WI38 (cell line): Measurements from ENCODE around the gene RPS6KA3.

Experiments
- H3K4me3 ChIP-seq: 2 replicates; pipeline ENCODE4 v1.5.1; 2011; ENCODE audit warnings: low read depth, mild to moderate bottlenecking, control low read depth, low read length
- TF ChIP-seq, protein P1 (sequence below): IDR thresholded peaks from 2 replicates; pipeline ENCODE4 v1.5.1; 2012; ENCODE audit warnings: low read depth, mild to moderate bottlenecking, control low read depth, low read length

RPS6KA3 gene

DNA sequence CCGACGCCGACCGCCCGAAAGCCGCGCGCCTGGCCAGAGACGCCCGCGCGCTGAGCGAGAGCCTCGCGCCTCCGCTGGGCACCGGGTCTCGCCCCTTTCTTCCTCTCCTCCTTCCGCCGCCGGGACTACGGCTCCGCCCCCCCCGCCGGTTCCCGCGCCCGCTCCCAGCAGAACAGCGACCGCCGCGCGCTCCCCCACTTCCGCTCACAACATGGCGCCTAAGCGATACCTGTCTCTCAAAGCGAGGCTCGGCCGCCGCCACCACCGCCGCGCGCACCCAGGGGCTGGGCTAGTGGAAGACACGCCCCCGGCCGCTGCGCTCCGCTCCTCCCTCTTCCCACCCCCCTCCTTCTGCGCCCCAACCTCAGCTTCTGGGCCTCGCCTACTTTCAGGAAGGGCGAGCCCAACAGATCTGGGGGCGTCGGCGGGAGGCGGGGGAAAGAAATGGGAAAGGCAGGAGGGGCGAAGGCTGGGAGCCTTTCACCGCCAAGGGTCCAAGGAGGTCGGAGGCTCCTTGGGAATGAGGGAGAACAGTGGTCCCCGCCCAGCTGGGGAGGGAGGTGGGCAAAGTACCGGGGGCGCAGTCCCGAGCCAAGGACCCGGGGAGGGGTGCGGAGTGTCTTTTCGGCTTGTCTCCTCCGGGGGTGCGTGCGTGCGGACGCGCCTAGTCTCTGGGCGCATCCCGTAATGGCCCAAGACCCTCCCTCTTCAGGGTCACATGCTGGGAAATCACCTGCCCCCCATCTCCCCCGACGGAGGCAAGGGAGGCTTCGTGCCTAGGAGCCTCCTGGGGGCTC is at the start of gene RPS6KA3:
TSS of gene RPS6KA3 (minus strand) at position 100 of the 797 bp plus-strand sequence. CDS start 277 bp downstream, outside the sequence.
- H3K4me3 ChIP-seq: peak within 1 kb of the TSS; percentile 71
- TF ChIP-seq, protein P1, sequence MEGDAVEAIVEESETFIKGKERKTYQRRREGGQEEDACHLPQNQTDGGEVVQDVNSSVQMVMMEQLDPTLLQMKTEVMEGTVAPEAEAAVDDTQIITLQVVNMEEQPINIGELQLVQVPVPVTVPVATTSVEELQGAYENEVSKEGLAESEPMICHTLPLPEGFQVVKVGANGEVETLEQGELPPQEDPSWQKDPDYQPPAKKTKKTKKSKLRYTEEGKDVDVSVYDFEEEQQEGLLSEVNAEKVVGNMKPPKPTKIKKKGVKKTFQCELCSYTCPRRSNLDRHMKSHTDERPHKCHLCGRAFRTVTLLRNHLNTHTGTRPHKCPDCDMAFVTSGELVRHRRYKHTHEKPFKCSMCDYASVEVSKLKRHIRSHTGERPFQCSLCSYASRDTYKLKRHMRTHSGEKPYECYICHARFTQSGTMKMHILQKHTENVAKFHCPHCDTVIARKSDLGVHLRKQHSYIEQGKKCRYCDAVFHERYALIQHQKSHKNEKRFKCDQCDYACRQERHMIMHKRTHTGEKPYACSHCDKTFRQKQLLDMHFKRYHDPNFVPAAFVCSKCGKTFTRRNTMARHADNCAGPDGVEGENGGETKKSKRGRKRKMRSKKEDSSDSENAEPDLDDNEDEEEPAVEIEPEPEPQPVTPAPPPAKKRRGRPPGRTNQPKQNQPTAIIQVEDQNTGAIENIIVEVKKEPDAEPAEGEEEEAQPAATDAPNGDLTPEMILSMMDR: no peak

DNA sequence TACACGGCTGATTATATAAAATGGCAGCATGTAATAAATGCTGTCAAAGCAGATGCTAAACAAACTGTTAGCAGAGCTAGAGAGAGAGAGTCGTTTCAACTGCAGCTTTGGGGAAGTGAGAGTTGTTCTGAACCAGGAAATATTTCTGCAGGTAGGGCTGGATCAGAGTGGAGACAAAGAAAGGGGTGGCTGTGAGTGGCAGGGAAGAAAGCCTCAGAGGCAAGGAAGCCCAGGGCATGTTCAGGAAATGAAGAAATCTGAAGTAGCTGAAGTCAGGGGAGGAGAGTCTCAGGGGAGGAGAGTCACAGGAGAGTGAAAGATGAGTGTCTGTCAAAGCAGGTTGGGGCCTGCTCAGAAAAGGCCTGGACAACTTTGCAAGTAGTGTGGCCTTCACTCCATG is 48.4 kb upstream of the RPS6KA3 start:
- H3K4me3 ChIP-seq: no peak overlapping the region
- TF ChIP-seq, protein P1: no peak

DNA sequence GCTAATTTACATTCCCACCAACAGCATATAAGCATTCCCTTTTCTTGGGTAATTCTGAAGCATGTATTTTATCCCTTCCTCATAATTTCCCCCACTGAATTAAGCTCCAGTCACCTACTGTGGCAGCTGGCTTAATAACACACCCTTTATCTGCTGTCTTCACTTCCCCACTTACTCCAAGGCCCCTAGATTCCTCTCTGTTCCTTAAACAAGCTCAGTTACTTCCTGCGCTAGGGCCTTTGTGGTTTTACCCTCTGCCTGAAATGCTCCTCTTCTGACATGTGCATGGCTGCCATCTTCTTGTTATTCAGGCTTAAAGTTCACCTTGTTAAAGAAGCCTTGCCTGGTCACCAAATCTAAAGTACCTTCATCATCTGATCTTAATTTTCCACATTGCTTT is 47.2 kb upstream of the RPS6KA3 start:
- H3K4me3 ChIP-seq: no peak overlapping the region
- TF ChIP-seq, protein P1: no peak

DNA sequence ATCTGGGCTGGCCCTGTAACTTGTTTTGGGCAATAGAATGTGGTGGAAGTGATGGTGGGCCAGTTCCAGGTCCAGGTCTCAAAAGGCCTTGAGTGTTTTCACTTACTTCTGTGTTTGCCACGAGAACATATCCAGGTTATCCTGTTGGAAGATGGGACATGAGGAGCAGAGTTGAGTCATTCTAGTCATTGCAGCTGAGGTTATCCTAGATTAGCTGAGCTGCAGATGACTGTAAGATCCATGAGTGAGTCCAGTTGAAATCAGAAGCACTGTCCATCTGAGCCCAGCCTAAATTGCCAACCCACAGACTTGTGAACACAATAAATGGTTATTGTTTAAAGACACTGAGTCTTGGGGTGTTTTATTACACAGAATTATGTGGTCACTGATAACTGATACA is 45.3 kb upstream of the RPS6KA3 start:
- TF ChIP-seq, protein P1: no peak
- no peak overlapping the region for H3K4me3 ChIP-seq

DNA sequence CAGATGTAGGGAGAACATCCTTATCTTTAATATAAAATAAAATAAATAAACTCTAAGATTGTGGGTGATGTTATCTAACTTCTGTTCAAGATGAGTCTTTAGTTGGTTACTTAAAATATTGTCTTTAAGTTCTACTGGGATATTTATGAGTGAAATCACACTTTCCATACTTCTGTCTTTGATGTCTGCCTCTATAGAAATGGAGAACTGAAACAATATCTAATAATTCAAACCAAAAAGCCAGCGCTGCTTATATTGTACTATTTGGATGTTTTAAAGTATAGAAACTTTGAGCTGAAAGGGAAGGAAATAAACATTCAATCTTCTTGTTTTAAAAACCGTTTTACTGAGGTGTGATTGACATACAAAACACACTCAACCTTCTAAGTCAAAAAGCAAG is 44.8 kb upstream of the RPS6KA3 start:
- H3K4me3 ChIP-seq: no peak overlapping the region
- TF ChIP-seq, protein P1: no peak

DNA sequence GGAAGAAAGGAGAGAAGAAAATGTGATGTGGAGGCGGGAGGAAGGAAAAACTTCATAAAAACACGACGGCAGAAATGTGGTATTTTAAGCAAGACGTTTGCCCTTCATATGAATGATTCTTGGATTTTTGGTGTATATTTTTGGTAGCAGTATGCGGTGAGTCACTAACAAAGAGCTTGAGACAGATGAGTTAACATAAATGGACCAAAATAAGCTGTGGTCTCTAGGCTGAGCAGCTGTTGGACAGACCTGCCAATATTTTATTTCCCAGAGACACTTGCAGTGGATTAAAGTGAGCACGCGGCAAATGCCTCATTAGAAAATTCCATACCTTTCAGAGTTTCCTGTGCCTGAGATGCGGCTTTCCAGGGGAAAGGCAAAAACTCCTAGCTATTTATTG is 43.1 kb upstream of the RPS6KA3 start:
- H3K4me3 ChIP-seq: no peak overlapping the region
- TF ChIP-seq, protein P1: no peak

DNA sequence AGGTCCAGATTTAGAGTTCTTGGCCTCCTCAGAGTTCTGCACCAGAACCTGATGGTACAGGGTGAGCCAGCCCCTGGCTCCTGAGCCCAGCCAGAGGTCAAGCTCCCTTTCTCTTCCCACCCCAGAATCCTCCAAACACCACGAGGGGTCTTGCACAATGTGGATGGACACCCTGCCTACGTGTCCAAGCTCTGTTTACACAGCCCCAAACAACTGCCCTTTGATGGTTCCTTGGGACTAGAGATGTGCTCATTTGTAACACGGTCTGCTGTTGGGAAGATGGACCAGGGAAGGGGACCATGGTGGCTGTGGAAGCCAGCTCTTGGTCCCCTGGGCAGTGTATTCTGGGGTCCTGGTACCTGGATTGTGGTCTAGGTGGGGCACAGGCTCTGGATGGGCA is 40.0 kb upstream of the RPS6KA3 start:
- TF ChIP-seq, protein P1: no peak
- no peak overlapping the region for H3K4me3 ChIP-seq
